ENCODE results near the gene UBTD2.

The UBTD2 gene

DNA sequence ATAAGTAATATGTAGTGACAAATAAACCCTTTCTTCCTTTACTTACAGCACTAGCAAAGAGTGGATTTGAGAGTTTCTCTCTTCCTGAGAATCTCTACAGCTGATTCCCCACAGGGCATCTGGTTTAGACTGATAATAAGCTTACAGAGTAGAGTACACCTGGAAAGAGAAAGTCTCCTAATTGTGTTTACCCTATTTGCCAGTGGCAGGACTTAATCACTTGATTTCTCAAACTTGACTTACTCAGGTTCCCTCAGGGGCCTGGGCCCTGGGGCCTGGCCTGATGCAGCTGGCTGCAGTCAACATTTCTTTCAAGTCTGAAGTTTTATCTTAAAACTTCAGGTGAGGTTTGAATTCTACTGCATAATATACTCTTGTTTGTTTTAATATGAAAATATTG, 38.0 kb upstream of the UBTD2 start:
- H3K4me3 ChIP-seq (ENCODE audit: low read depth, low read length) = no peak overlapping the region
- no peak overlapping the region for H2BK120ac ChIP-seq (ENCODE audit: insufficient read depth, low read length, poor library complexity)
- no peak overlapping the region for H3K4me2 ChIP-seq (ENCODE audit: low read length)
- H3K9ac ChIP-seq (ENCODE audit: low read length) = no peak overlapping the region
- H3K79me2 ChIP-seq (ENCODE audit: control insufficient read depth, insufficient read depth, low read length, poor library complexity) = no peaks in the 10 kb centered on the region
- no peak overlapping the region for H2AFZ ChIP-seq (ENCODE audit: insufficient read depth, low read length, poor library complexity)
- H3K79me1 ChIP-seq (ENCODE audit: low read length) = peaks cover 6% of the 10 kb centered on the region
- H3K27ac ChIP-seq (ENCODE audit: low read depth, low read length) = peak overlapping the region; percentile 39
- no peak overlapping the region for H3K4ac ChIP-seq (ENCODE audit: low read depth, low read length)
- H4K91ac ChIP-seq (ENCODE audit: low read depth, low read length) = no peak overlapping the region
- DNase-seq = peak in 1 of 2 donors; percentile 39
- H2BK12ac ChIP-seq (ENCODE audit: low read length) = peak overlapping the region; percentile 55
- H3K27me3 ChIP-seq (ENCODE audit: insufficient read depth, low read length) = no peaks in the 10 kb centered on the region
- H3K9me3 ChIP-seq (ENCODE audit: insufficient read depth, low read depth, low read length) = no peaks in the 10 kb centered on the region
- H2BK5ac ChIP-seq (ENCODE audit: low read depth, low read length, poor library complexity) = no peak overlapping the region
- H2AK5ac ChIP-seq (ENCODE audit: low read length) = no peak overlapping the region
- no peak overlapping the region for H4K8ac ChIP-seq (ENCODE audit: low read depth, low read length)
- H3K36me3 ChIP-seq (ENCODE audit: control insufficient read depth in 1 of 2, insufficient read depth in 2 of 2, low read length in 2 of 2) = no peaks in the 10 kb centered on the region
- no peak overlapping the region for H3K14ac ChIP-seq (ENCODE audit: low read length)
- H3K18ac ChIP-seq (ENCODE audit: low read length) = no peak overlapping the region
- peaks cover 0 to 5% of the 10 kb centered on the region in 2 experiments for H3K4me1 ChIP-seq (ENCODE audit: control insufficient read depth in 1 of 2, insufficient read depth in 2 of 2, low read length in 2 of 2)
- H3K23ac ChIP-seq (ENCODE audit: low read length) = no peak overlapping the region
- no peak overlapping the region for H4K12ac ChIP-seq (ENCODE audit: low read depth, low read length)

DNA sequence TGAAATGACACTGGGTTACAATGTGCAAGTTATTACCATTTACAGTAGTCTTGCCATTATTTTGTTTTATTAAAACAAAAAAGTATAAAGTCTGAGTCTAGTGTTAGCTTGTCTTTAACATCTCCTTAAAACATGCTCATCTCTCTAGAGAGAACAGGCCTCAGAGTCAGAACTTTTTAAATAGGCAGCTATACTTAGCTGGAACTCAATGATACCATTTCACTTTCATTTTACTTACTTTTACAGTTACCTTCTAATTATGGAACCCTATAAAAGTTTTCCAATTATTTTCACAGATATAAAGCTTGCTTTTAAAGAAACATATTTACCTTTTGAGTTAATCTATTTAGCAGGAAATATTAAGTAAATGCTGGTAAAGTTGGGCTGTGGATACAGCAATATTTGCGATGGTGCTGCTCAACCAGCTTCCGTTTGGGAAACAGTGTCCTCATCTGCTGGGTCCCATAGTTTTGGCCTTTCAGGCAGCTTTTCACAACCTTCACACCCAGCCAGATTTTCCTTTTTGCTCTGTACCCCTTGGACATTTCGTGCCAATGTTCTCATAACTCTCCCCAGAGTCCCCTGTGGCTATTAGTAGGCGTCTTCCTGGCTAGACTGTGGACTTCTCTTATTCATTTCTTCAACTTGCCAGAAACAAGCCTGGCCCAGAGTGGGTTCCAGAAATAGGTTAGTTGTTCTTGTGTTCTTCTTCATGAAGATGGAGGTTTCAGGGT, 36.3 kb upstream of the UBTD2 start:
- Histone ChIP-seq H2AK5ac (ENCODE audit: low read length) (no peak overlapping the region), H4K8ac (ENCODE audit: low read depth, low read length) (no peak overlapping the region), H3K23ac (ENCODE audit: low read length) (no peak overlapping the region), H3K27ac (ENCODE audit: low read depth, low read length) (no peak overlapping the region), H3K9me3 (ENCODE audit: insufficient read depth, low read depth, low read length) (no peaks in the 10 kb centered on the region), H3K79me1 (ENCODE audit: low read length) (peaks cover 15% of the 10 kb centered on the region), H3K36me3 (ENCODE audit: control insufficient read depth in 1 of 2, insufficient read depth in 2 of 2, low read length in 2 of 2) (no peaks in the 10 kb centered on the region), H3K4ac (ENCODE audit: low read depth, low read length) (no peak overlapping the region), H2AFZ (ENCODE audit: insufficient read depth, low read length, poor library complexity) (peak overlapping the region; percentile 88), H2BK120ac (ENCODE audit: insufficient read depth, low read length, poor library complexity) (peak overlapping the region; percentile 62), H3K9ac (ENCODE audit: low read length) (no peak overlapping the region), H3K4me3 (ENCODE audit: low read depth, low read length) (no peak overlapping the region), H3K14ac (ENCODE audit: low read length) (no peak overlapping the region), H3K79me2 (ENCODE audit: control insufficient read depth, insufficient read depth, low read length, poor library complexity) (peaks cover 1% of the 10 kb centered on the region), H4K12ac (ENCODE audit: low read depth, low read length) (no peak overlapping the region), H2BK12ac (ENCODE audit: low read length) (peak overlapping the region; percentile 86), H2BK5ac (ENCODE audit: low read depth, low read length, poor library complexity) (no peak overlapping the region), H3K4me2 (ENCODE audit: low read length) (no peak overlapping the region), H4K91ac (ENCODE audit: low read depth, low read length) (peak overlapping the region; percentile 61), H3K18ac (ENCODE audit: low read length) (no peak overlapping the region), H3K4me1 (ENCODE audit: control insufficient read depth in 1 of 2, insufficient read depth in 2 of 2, low read length in 2 of 2) (peaks cover 5 to 8% of the 10 kb centered on the region in 2 experiments), H3K27me3 (ENCODE audit: insufficient read depth, low read length) (no peaks in the 10 kb centered on the region)
- no CpG with 5 or more reads among the region's 4 CpGs for WGBS (ENCODE audit: extremely low coverage, insufficient coverage, insufficient read length)
- no peak for DNase-seq

DNA sequence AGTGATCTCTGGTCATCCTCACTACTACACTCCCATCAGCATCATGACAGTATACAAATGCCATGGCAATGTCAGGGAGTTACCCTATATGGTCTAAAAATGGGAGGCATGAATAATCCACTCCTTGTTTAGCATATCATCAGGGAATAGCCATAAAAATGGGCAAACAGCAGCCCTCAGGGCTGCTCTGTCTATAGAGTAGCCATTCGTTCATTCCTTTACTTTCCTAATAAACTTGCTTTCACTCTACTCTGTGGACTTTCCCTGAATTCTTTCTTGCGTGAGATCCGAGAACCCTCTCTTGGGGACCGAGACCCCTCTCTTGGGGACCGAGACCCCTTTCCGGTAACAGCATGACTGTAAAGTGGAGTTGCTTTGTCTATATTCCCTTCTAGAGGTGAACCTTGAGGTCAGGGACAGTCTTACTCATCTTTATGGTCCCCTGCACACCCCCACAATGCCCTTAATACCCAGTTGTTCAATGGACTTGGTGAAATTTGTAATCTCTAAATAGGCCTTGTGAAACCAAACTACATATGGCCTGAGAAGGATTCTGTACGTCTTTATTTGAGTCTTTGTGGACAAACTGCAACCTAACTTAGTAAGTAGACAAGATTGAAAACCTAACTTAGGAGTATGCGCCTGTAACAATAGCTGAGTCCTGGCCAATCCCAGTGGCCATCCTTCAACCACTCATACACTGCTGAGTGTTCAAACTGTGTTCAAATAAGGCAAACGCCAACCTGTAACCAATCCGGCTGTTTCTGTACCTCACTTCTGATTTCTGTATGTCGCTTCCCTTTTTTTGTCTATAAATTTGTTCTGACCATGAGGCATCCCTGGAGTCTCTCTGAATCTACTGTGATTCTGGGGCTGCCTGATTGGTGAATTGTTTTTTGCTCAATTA, 32.3 kb upstream of the UBTD2 start:
- Histone ChIP-seq H2AFZ (ENCODE audit: insufficient read depth, low read length, poor library complexity) (no peak overlapping the region), H3K79me1 (ENCODE audit: low read length) (peaks cover 23% of the 10 kb centered on the region), H2AK5ac (ENCODE audit: low read length) (peak overlapping the region; percentile 75), H3K18ac (ENCODE audit: low read length) (peak overlapping the region; percentile 88), H3K4me2 (ENCODE audit: low read length) (peak overlapping the region; percentile 37), H4K12ac (ENCODE audit: low read depth, low read length) (no peak overlapping the region), H4K91ac (ENCODE audit: low read depth, low read length) (peak overlapping the region; percentile 79), H3K4me1 (ENCODE audit: control insufficient read depth in 1 of 2, insufficient read depth in 2 of 2, low read length in 2 of 2) (peaks cover 11 to 16% of the 10 kb centered on the region in 2 experiments), H4K8ac (ENCODE audit: low read depth, low read length) (peak overlapping the region; percentile 21), H3K4me3 (ENCODE audit: low read depth, low read length) (no peak overlapping the region), H3K36me3 (ENCODE audit: control insufficient read depth in 1 of 2, insufficient read depth in 2 of 2, low read length in 2 of 2) (no peaks in the 10 kb centered on the region), H2BK120ac (ENCODE audit: insufficient read depth, low read length, poor library complexity) (peak overlapping the region; percentile 64), H2BK12ac (ENCODE audit: low read length) (peak overlapping the region; percentile 74), H3K9ac (ENCODE audit: low read length) (no peak overlapping the region), H3K4ac (ENCODE audit: low read depth, low read length) (peak overlapping the region; percentile 16), H3K9me3 (ENCODE audit: insufficient read depth, low read depth, low read length) (no peaks in the 10 kb centered on the region), H3K27ac (ENCODE audit: low read depth, low read length) (peak overlapping the region; percentile 98), H3K79me2 (ENCODE audit: control insufficient read depth, insufficient read depth, low read length, poor library complexity) (peaks cover 4% of the 10 kb centered on the region), H3K27me3 (ENCODE audit: insufficient read depth, low read length) (no peaks in the 10 kb centered on the region), H3K14ac (ENCODE audit: low read length) (peak overlapping the region; percentile 12), H3K23ac (ENCODE audit: low read length) (no peak overlapping the region), H2BK5ac (ENCODE audit: low read depth, low read length, poor library complexity) (peak overlapping the region; percentile 75)
- DNase-seq = peak in 1 of 2 donors; percentile 72
- no CpG with 5 or more reads among the region's 11 CpGs for WGBS (ENCODE audit: extremely low coverage, insufficient coverage, insufficient read length)

DNA sequence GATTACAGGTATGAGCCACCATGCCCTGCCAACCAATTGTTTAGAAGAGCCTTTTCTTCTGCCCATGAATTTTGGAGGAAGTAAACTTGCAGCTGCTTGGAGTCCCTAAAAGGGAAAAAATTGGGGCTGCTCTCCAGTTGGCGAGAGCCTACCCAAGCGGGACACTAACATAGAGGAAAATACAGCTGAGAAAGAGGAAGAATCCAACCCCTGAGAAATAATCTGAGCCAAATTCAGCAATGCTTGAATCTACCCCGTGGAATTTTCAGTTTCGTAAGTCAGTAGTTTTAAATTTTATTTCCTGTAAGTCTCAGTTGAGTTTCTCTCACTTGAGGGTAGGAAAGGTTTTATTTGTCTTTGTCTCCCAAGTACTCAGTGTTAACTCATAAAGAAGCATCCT, 30.4 kb upstream of the UBTD2 start:
- Histone ChIP-seq H3K9me3 (ENCODE audit: insufficient read depth, low read depth, low read length) (no peaks in the 10 kb centered on the region), H3K36me3 (ENCODE audit: control insufficient read depth in 1 of 2, insufficient read depth in 2 of 2, low read length in 2 of 2) (no peaks in the 10 kb centered on the region), H3K18ac (ENCODE audit: low read length) (no peak overlapping the region), H3K27me3 (ENCODE audit: insufficient read depth, low read length) (no peaks in the 10 kb centered on the region), H2BK120ac (ENCODE audit: insufficient read depth, low read length, poor library complexity) (peak overlapping the region; percentile 96), H3K4me1 (ENCODE audit: control insufficient read depth in 1 of 2, insufficient read depth in 2 of 2, low read length in 2 of 2) (peaks cover 8 to 16% of the 10 kb centered on the region in 2 experiments), H2AK5ac (ENCODE audit: low read length) (peak overlapping the region; percentile 73), H4K91ac (ENCODE audit: low read depth, low read length) (peak overlapping the region; percentile 93), H3K14ac (ENCODE audit: low read length) (peak overlapping the region; percentile 67), H3K27ac (ENCODE audit: low read depth, low read length) (peak overlapping the region; percentile 98), H3K4me2 (ENCODE audit: low read length) (peak overlapping the region; percentile 19), H2AFZ (ENCODE audit: insufficient read depth, low read length, poor library complexity) (no peak overlapping the region), H3K4ac (ENCODE audit: low read depth, low read length) (peak overlapping the region; percentile 70), H2BK12ac (ENCODE audit: low read length) (peak overlapping the region; percentile 95), H4K8ac (ENCODE audit: low read depth, low read length) (peak overlapping the region; percentile 80), H3K79me2 (ENCODE audit: control insufficient read depth, insufficient read depth, low read length, poor library complexity) (peaks cover 4% of the 10 kb centered on the region), H4K12ac (ENCODE audit: low read depth, low read length) (peak overlapping the region; percentile 46), H3K4me3 (ENCODE audit: low read depth, low read length) (no peak overlapping the region), H3K23ac (ENCODE audit: low read length) (no peak overlapping the region), H2BK5ac (ENCODE audit: low read depth, low read length, poor library complexity) (peak overlapping the region; percentile 85), H3K79me1 (ENCODE audit: low read length) (peaks cover 23% of the 10 kb centered on the region), H3K9ac (ENCODE audit: low read length) (no peak overlapping the region)
- no CpG with 5 or more reads among the region's 4 CpGs for WGBS (ENCODE audit: extremely low coverage, insufficient coverage, insufficient read length)
- DNase-seq = no peak
